GM21717 (cell line): ENCODE measurements around the gene SLC35B1.
"Not testable (repeated sequence)": the region's sequence is repeated elsewhere in the genome, so short reads cannot be mapped to it uniquely, and the experiment has no call there.

Experiments
- ATAC-seq: cut with Tn5 transposase; IDR thresholded peaks from one replicate; pipeline ENCODE4 v1.9.1; 2021; ENCODE audit warnings: mild to moderate bottlenecking, moderate library complexity; ENCODE audit not compliant: unreplicated experiment

The SLC35B1 gene

DNA sequence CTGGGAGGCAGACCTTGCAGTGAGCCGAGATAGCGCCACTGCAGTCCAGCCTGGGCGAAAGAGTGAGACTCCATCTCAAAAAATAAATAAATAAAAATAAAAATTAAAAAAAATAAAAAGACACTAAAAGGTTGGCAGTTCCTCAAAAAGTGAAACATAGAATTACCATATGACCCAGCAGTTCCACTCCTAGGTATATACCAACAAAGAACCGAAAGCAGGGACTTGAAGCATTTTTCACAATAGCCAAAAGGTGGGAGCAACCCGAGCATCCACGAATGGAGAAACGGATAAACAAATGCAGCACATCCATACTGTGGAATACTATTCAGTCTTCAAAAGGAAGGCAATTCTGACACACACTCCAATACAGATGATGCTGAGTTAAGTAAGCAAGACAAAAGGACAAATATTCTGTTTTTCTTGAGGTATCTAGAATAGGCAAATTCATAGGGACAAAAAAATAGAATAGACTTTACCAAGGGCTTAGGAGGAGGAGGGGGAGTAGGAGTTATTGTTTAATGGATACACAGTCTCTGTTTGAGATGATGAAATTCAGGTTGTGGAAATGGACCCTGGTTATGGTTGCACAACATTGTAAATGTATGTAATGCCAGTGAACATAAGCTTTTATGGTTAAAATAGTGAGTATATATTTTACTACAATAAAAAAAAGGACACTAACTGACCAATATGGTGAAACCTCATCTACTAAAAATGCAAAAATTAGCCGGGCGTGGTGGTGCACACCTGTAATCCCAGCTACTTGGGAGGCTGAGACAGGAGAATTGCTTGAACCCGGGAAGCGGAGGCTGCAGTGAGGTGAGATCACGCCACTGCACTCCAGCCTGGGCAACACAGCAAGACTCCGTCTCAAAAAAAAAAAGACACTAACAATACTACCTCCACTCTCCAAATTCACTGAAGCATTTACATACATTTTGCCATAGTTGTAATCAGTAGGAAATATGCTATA lies 27.0 kb upstream of the SLC35B1 start:
- ATAC-seq: no peak

GRCh38 chr17:49731435-49731831 lies 23.7 kb upstream of the SLC35B1 start:
- no peak for ATAC-seq

- no peak for ATAC-seq
Measured at GRCh38 chr17:49730785-49731434, 23.1 kb upstream of the SLC35B1 start.

DNA sequence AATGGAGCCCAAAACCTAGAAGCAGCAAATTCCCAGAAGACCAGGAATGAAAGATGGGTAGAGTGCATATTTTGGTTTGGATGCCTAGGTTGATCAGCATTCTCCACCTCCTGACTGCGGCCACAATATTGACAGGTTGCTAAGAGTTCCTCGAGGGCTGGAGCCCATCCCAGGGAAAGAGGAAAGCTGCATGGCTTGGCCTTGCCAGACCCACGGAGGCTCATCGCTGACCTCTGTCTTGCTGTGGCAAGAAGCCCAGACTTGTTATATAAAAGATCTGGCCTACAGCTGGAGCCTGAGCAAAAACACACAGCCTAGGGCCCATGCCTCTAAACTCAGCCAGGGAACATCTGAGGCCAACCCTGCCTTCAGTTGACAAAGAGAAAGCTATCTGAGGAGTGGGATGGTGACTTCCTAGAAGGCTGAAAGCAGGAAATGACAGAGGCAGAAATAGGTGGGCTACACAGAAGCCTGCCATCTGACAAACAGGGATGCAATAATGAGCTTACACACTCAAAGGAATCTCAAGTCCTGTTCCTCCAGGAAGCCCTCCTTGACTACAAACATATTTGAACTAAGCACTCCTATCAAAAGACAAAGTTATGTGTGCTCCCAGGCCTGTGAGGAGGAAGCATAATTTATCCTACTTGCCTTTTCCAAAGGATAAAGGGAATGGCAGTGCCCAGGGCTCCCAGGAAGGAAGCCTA lies 22.5 kb upstream of the SLC35B1 start:
- no peak for ATAC-seq

DNA sequence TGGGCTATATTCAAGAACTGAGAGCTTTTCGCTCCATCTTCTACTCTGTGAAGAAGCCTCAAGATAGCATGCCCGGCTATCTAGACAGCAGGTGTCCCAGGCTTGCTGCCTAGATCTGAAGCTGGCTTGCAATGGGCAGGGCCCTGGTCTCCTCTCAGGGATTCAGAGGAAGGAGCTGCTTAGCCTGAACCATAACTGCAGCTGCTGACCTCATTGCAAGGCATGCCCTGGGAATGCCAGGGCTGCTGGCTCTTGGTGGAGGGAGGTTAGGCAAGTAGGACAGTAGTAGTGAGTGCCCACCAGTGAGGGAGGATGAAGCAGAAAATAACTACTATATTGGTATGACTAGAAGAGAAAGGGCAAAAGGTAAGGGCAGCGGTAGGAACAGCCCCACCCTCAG lies 21.3 kb upstream of the SLC35B1 start:
- ATAC-seq: no peak

DNA sequence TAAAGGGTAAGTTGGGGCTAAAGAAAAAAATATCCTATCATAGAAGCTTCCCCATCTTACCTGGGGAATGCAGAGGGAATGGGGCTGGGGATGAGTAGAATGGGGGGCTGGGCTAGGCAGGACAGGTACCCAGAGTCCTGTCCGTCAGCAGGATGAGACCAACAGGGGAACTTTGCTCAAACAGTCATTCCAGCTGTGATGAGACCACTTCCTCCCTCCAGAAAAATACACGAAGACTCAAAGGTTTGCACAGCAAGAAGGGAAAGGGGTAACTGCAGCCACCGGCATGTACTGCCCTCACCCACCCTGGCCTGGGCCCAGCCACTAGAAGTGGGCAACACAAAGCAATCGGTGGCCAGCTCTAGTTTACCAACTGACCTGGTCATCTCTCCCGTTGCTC lies 20.7 kb upstream of the SLC35B1 start:
- ATAC-seq: no peak

DNA sequence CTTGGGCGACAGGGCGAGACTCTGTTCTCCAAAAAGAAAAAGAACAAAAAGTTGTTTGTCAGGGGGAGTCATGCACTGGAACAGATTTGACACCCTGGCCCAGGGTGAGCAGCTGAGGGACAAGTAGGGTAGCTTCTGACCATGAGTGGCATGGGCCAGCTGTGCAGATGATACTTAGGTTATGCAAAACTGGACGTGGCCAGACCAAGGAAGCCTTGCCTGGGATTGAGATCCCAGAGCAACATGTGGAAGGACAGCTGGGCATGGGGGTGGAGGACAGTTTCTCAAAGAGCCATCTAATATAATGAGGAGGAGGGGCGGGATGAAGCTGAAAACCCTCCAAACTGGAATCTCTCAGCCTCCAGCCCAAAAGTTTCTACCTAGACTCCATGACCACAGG lies 19.6 kb upstream of the SLC35B1 start:
- no peak for ATAC-seq

GRCh38 chr17:49725452-49726130 lies 17.8 kb upstream of the SLC35B1 start:
- no peak for ATAC-seq

- ATAC-seq: not testable (repeated sequence)
Measured at GRCh38 chr17:49724552-49724951, 16.8 kb upstream of the SLC35B1 start.

DNA sequence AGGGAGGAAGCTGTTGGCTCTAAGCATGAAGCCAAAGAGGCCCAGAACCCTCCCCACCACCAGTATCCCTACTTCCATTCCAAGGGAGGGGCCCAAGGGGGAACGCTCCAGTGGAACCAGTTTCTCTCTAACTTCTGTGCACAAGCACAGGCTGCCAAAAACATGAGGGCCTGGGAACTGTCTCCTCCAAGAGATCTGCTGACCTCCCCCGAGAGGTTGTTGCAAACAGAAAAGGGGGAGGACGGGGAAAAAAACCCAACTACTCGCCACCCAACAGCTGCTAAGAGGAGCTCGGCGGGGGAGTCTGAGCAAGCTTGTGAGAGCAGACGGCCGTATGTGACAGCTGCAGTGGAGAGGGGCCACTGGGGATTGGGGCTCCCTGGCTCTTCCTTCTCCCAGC lies 15.7 kb upstream of the SLC35B1 start:
- no peak for ATAC-seq

- no peak for ATAC-seq
Measured at GRCh38 chr17:49722066-49722465, 14.3 kb upstream of the SLC35B1 start.

GRCh38 chr17:49717371-49717861 lies 9.7 kb upstream of the SLC35B1 start:
- ATAC-seq: no peak

GRCh38 chr17:49716668-49717364 lies 9.1 kb upstream of the SLC35B1 start:
- ATAC-seq: no peak

DNA sequence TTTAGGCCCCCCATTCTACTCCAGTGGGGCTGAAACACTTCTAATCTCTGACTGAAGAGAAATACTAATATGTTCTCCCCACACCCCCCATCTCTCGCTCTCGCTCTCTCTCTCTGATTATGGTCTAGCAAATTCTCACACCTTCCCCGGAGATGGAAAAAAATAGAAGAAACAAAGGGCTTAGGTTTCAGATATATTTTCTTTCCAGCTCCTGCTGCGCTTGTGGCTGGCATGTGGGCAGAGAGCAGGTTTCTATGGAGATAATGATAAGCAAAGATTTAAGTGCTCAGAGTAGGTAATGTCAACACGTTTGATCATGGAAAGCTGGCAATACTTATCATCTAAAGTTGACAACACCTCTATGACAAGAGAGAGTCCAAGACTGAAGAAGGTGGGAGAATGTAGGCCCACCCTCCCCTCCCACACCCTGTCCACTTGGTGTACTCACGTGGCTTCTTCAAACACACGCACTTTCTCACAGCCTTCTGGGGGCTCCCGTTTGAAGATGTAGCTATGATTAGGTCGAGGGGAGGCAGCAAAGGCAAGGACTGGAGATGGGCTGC lies 8.0 kb upstream of the SLC35B1 start:
- ATAC-seq: no peak

- ATAC-seq: no peak
Measured at GRCh38 chr17:49715216-49715615, 7.5 kb upstream of the SLC35B1 start.

DNA sequence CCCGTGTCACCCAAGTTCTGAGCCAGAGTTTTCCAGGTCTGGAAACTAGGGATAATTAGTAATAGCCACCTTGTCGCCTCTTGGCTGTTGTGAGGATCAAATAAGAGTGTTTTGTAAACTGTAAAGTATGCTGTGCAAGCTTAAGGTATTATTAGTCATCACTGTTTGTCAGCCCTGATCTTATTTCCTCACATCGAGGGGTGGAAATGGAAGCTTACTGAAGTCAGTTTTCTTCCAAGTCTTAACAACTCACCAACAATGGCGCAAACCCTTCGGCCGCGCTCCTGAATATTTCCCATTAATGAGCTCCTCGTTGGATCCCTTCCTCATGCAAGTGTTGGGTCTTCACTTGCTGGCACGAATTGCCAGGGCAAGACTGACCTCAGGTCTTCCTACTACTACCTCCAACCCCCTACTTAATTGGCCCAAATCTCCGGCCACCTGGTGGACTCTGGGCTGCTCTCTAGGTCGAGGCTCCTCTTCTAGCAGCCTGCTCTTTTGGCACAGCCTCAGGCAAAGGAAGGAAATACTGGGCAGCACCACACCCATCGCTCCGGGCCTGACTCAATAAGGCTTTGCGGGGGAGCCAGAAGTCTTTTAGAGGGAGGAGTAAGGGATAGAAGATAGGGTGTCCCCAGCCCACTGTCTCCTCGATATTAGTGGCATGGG lies 885 bp upstream of the SLC35B1 start:
- ATAC-seq: no peak

DNA sequence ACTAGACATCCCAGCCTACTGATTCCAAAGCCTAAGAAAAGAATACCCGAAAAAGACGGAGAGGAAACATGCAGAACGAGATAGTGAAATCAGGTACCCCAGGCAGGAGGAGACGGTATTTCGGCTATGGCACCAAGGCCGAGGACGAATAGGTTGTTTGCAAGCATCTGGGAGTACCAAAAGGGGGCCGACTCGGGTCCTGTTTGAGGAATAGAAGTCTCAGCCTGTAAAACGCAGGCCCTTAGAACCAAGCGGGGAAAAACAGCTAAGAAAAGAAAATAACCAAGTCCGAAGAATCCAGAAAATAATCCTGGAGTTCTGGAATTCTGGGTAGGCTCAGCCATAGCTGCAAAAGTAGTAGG lies 537 bp downstream of the SLC35B1 start:
- ATAC-seq: no peak

DNA sequence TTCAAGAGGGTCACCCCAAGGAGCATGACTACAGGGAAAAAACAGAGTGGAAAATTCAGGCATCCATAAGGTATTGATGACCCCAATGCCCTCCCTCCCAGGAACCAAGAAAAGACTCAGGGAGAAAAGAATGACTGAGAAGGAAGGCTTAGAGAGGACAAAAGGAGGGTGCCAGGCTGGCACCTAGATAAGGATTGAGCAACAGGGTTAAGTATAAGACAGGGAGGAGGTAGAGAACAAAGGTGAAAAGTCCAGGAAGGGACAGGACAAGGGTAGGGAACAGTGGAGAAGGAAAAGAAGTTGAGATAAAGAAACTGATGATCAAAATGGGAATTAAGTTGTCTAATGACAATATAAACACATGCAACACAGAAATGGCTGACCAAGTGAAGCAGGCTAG lies 2.5 kb downstream of the SLC35B1 start:
- no peak for ATAC-seq

DNA sequence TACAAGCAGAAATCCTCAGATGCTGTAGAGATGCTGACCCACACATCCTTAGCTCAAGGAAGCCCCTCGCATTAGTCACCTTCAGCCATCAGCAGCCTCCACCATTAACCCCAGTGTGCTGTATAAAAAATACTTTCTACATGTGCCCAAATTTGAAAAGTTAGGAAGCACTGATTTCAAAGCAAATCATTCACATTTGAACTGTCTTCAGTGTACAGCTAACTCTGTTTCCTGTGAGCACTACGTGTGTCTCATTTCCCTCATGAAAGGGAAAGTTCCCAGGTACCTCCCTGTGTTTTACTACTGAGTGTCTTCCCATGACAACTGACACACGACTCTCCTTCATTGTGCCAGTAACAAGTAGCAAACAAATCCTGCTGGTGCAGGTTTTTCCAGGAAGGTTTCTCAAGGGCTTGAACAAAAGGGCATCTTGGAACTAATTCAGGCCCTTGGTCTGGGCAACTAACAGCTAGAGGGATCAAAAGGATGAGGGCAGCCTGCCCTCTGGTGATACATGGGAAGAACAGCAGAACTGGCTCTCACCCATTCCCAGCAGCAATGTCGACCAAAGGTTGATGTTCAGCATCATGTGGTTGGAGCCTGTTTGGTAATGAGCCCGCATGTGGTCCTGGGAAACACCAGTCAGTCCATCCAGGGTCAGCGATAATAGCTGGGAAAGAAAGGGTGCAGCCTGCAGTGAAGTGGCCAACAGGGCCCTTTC lies 4.0 kb downstream of the SLC35B1 start:
- no peak for ATAC-seq
